MCF 10A (cell line): ENCODE results near the gene PLEKHA7. TPM values are rescaled to one million over a fixed set of nuclear protein-coding genes. Genes with fewer than 3 reads are reported as not detected.

ENCODE experiments used
- BruUV-seq: library from RNA; stranded (reverse); fragments of 400-500 nt; replicated peaks from 2 replicates; lab custom pipeline; 2021; lab: Mats Ljungman, UMichigan
- CTCF ChIA-PET: fragments of 300-600 bp; sonication (Branson Sonifier 250); formaldehyde crosslinking; extraction: SDS; loops from one replicate; lab custom pipeline; 2021; ENCODE audit warnings: antibody characterized with exemption, inconsistent platforms; lab: Yijun Ruan, JAX
- POLR2A ChIA-PET: fragments of 300-600, 350-650 bp; sonication (Branson Sonifier 250); formaldehyde crosslinking; extraction: SDS; loops from one replicate; lab custom pipeline; 2020; ENCODE audit warnings: antibody characterized with exemption, inconsistent platforms; lab: Yijun Ruan, JAX
- DNase-seq: peaks from one replicate; pipeline ENCODE4 v3.0.0-alpha.2; 2018; ENCODE audit not compliant: unreplicated experiment
- H3K27ac Mint-ChIP-seq: one replicate; pipeline ENCODE4 v1.8.0; 2022; ENCODE audit warnings: mild to moderate bottlenecking, low read depth, mixed read lengths; ENCODE audit not compliant: unreplicated experiment
- H3K27me3 Mint-ChIP-seq: one replicate; pipeline ENCODE4 v1.8.0; 2022; ENCODE audit warnings: mixed read lengths; ENCODE audit not compliant: insufficient read depth, unreplicated experiment
- H3K36me3 Mint-ChIP-seq: one replicate; pipeline ENCODE4 v1.8.0; 2022; ENCODE audit warnings: mild to moderate bottlenecking, moderate library complexity, mixed read lengths; ENCODE audit not compliant: insufficient read depth, unreplicated experiment
- H3K4me1 Mint-ChIP-seq: one replicate; pipeline ENCODE4 v1.8.0; 2022; ENCODE audit warnings: mixed read lengths; ENCODE audit not compliant: insufficient read depth, unreplicated experiment
- H3K4me3 Mint-ChIP-seq: one replicate; pipeline ENCODE4 v1.8.0; 2022; ENCODE audit warnings: mild to moderate bottlenecking, moderate library complexity, mixed read lengths; ENCODE audit not compliant: unreplicated experiment
- H3K9me3 Mint-ChIP-seq: one replicate; pipeline ENCODE4 v1.8.0; 2022; ENCODE audit warnings: mixed read lengths; ENCODE audit not compliant: unreplicated experiment
- CTCF ChIP-seq: fragments of 200-600 bp; IDR thresholded peaks from one replicate; pipeline ENCODE4 v1.8.0; 2022; ENCODE audit warnings: antibody characterized with exemption, mild to moderate bottlenecking; ENCODE audit not compliant: unreplicated experiment
- intact Hi-C: fragments of 100-400 bp; cut with micrococcal nuclease; formaldehyde crosslinking; loops from 2 replicates; pipeline ENCODE4 v1.14.1; 2022
- total RNA-seq: library from RNA; stranded (reverse); gene quantifications from 2 replicates; pipeline ENCODE4 v1.2.3, GENCODE V29; 2022

PLEKHA7 gene
- total RNA-seq, 1 experiment from 2014 or later, result 2.8 TPM

GRCh38 chr11:16758382-16759024 is 255.7 kb downstream of the PLEKHA7 start:
- intact Hi-C loops, result no loop called here
- H3K4me3 Mint-ChIP-seq, result no peak overlapping the region
- no peak overlapping the region for H3K27ac Mint-ChIP-seq
- ChIA-PET CTCF (no interaction called here), POLR2A (interaction anchor here (0.6 to 1.4 kb wide), 3 partner anchors 18 to 319 kb away, joined by 3 to 4 read pairs (median 3); partner anchors contain the start of gene RPS13)
- DNase-seq, result no peak
- H3K27me3 Mint-ChIP-seq, result no peaks in the 10 kb centered on the region
- H3K36me3 Mint-ChIP-seq, result peaks cover 54% of the 10 kb centered on the region
- no peaks in the 10 kb centered on the region for H3K9me3 Mint-ChIP-seq
- BruUV-seq, result no TSS peak
- H3K4me1 Mint-ChIP-seq, result no peaks in the 10 kb centered on the region
- TF ChIP-seq CTCF, result no peak

GRCh38 chr11:16750417-16750816 is 263.8 kb downstream of the PLEKHA7 start:
- peaks cover 9% of the 10 kb centered on the region for H3K4me1 Mint-ChIP-seq
- peaks cover 97% of the 10 kb centered on the region for H3K36me3 Mint-ChIP-seq
- DNase-seq, result no peak
- BruUV-seq, result no TSS peak
- intact Hi-C loops, result no loop called here
- TF ChIP-seq CTCF, result no peak
- H3K4me3 Mint-ChIP-seq, result no peak overlapping the region
- H3K9me3 Mint-ChIP-seq, result no peaks in the 10 kb centered on the region
- ChIA-PET CTCF (interaction anchor here (0.6 to 2.3 kb wide), 4 partner anchors 17 to 313 kb away, joined by 3 to 8 read pairs (median 5); no protein-coding TSS in a partner anchor), POLR2A (interaction anchor here (1.0 to 3.0 kb wide), 3 partner anchors 10 to 11 kb away, joined by 5 to 26 read pairs (median 5); partner anchors contain the start of gene C11orf58)
- H3K27ac Mint-ChIP-seq, result no peak overlapping the region
- H3K27me3 Mint-ChIP-seq, result no peaks in the 10 kb centered on the region

GRCh38 chr11:16749666-16750065 is 264.5 kb downstream of the PLEKHA7 start:
- Mint-ChIP-seq H3K4me1 (peaks cover 9% of the 10 kb centered on the region), H3K36me3 (peaks cover 97% of the 10 kb centered on the region), H3K9me3 (no peaks in the 10 kb centered on the region), H3K4me3 (no peak overlapping the region), H3K27me3 (no peaks in the 10 kb centered on the region), H3K27ac (no peak overlapping the region)
- no peak for TF ChIP-seq CTCF
- intact Hi-C loops, result no loop called here
- BruUV-seq, result no TSS peak
- ChIA-PET POLR2A (interaction anchor here (1.1 to 3.0 kb wide), 2 partner anchors 10 to 11 kb away, joined by 5 to 26 read pairs; partner anchors contain the start of gene C11orf58), CTCF (interaction anchor here (1.3 to 2.3 kb wide), 2 partner anchors 35 to 37 kb away, joined by 4 to 8 read pairs; no protein-coding TSS in a partner anchor)
- DNase-seq, result no peak

GRCh38 chr11:16749092-16749491 is 265.1 kb downstream of the PLEKHA7 start:
- no peak overlapping the region for H3K4me3 Mint-ChIP-seq
- H3K27ac Mint-ChIP-seq, result no peak overlapping the region
- peaks cover 9% of the 10 kb centered on the region for H3K4me1 Mint-ChIP-seq
- TF ChIP-seq CTCF, result no peak
- H3K36me3 Mint-ChIP-seq, result peaks cover 98% of the 10 kb centered on the region
- intact Hi-C loops, result no loop called here
- BruUV-seq, result no TSS peak
- H3K9me3 Mint-ChIP-seq, result no peaks in the 10 kb centered on the region
- ChIA-PET CTCF (interaction anchor here (1.3 to 2.3 kb wide), 2 partner anchors 36 to 37 kb away, joined by 4 to 8 read pairs; no protein-coding TSS in a partner anchor), POLR2A (interaction anchor here (3.0 kb wide), 1 partner anchor 10 kb away, joined by 26 read pairs; the partner anchor contains the start of gene C11orf58)
- DNase-seq, result no peak
- no peaks in the 10 kb centered on the region for H3K27me3 Mint-ChIP-seq
